Trophoblast cell (in vitro differentiated cells and primary cell): ENCODE measurements around the gene CCDC183.

Experiments
- DNase-seq, 2 donors: peaks; one replicate each; pipeline ENCODE4 v3.0.0-alpha.2; 2016
- H2AFZ ChIP-seq: 2 replicates; pipeline ENCODE4 v1.6.1; 2013; ENCODE audit warnings: low read length, moderate library complexity, mild to moderate bottlenecking; ENCODE audit not compliant: insufficient read depth, poor library complexity
- H2AK5ac ChIP-seq: 2 replicates; pipeline ENCODE4 v1.6.1; 2013; ENCODE audit warnings: mild to moderate bottlenecking, low read length
- H2BK120ac ChIP-seq: 2 replicates; pipeline ENCODE4 v1.6.1; 2013; ENCODE audit warnings: low read length, mild to moderate bottlenecking, moderate library complexity; ENCODE audit not compliant: insufficient read depth, poor library complexity
- H2BK12ac ChIP-seq: 2 replicates; pipeline ENCODE4 v1.6.1; 2013; ENCODE audit warnings: mild to moderate bottlenecking, low read length, moderate library complexity
- H2BK5ac ChIP-seq: 2 replicates; pipeline ENCODE4 v1.6.1; 2013; ENCODE audit warnings: low read length, low read depth, moderate library complexity, mild to moderate bottlenecking; ENCODE audit not compliant: poor library complexity
- H3K14ac ChIP-seq: 2 replicates; pipeline ENCODE4 v1.6.1; 2013; ENCODE audit warnings: mild to moderate bottlenecking, low read length
- H3K18ac ChIP-seq: 2 replicates; pipeline ENCODE4 v1.6.1; 2013; ENCODE audit warnings: mild to moderate bottlenecking, low read length
- H3K23ac ChIP-seq: 2 replicates; pipeline ENCODE4 v1.6.1; 2013; ENCODE audit warnings: low read length
- H3K27ac ChIP-seq: 2 replicates; pipeline ENCODE4 v1.5.1; 2013; ENCODE audit warnings: low read depth, mild to moderate bottlenecking, inconsistent platforms, low read length, moderate library complexity
- H3K27me3 ChIP-seq: 2 replicates; pipeline ENCODE4 v1.6.1; 2013; ENCODE audit warnings: inconsistent platforms, mild to moderate bottlenecking, low read length, moderate library complexity; ENCODE audit not compliant: insufficient read depth
- H3K36me3 ChIP-seq, 2 experiments: 1 replicate in 1 of 2; 2 replicates in 1 of 2; pipeline ENCODE4 v1.6.1; 2013; ENCODE audit warnings: low read length in 2 of 2, mild to moderate bottlenecking in 2 of 2, moderate library complexity in 1 of 2; ENCODE audit not compliant: insufficient read depth in 2 of 2, control insufficient read depth in 1 of 2
- H3K4ac ChIP-seq: 2 replicates; pipeline ENCODE4 v1.6.1; 2013; ENCODE audit warnings: low read depth, mild to moderate bottlenecking, low read length, moderate library complexity
- H3K4me1 ChIP-seq, 2 experiments: 1 replicate in 1 of 2; 2 replicates in 1 of 2; pipeline ENCODE4 v1.6.1; 2013; ENCODE audit warnings: low read length in 2 of 2, mild to moderate bottlenecking in 2 of 2, moderate library complexity in 1 of 2; ENCODE audit not compliant: insufficient read depth in 2 of 2, control insufficient read depth in 1 of 2
- H3K4me2 ChIP-seq: 2 replicates; pipeline ENCODE4 v1.6.1; 2013; ENCODE audit warnings: inconsistent platforms, mild to moderate bottlenecking, low read length, moderate library complexity
- H3K4me3 ChIP-seq: 2 replicates; pipeline ENCODE4 v1.5.1; 2013; ENCODE audit warnings: mild to moderate bottlenecking, low read depth, low read length, inconsistent platforms
- H3K79me1 ChIP-seq: one replicate; pipeline ENCODE4 v1.6.1; 2013; ENCODE audit warnings: low read length
- H3K79me2 ChIP-seq: 2 replicates; pipeline ENCODE4 v1.6.1; 2013; ENCODE audit warnings: low read length, mild to moderate bottlenecking; ENCODE audit not compliant: control insufficient read depth, insufficient read depth, poor library complexity
- H3K9ac ChIP-seq: 2 replicates; pipeline ENCODE4 v1.6.1; 2013; ENCODE audit warnings: mild to moderate bottlenecking, low read length
- H3K9me3 ChIP-seq: 2 replicates; pipeline ENCODE4 v1.6.1; 2013; ENCODE audit warnings: low read depth, mild to moderate bottlenecking, control low read depth, inconsistent platforms, low read length; ENCODE audit not compliant: insufficient read depth
- H4K12ac ChIP-seq: 2 replicates; pipeline ENCODE4 v1.6.1; 2013; ENCODE audit warnings: low read depth, mild to moderate bottlenecking, low read length, moderate library complexity
- H4K8ac ChIP-seq: 2 replicates; pipeline ENCODE4 v1.6.1; 2013; ENCODE audit warnings: low read depth, mild to moderate bottlenecking, low read length, moderate library complexity
- H4K91ac ChIP-seq: one replicate; pipeline ENCODE4 v1.6.1; 2013; ENCODE audit warnings: low read depth, mild to moderate bottlenecking, low read length, moderate library complexity
- WGBS: extraction: QIAGEN DNeasy Blood & Tissue Kit; methylation state at CpG from one replicate; pipeline ENCODE4 v1.1.7; 2013; ENCODE audit warnings: missing lambda C conversion rate; ENCODE audit not compliant: insufficient read length, insufficient coverage; ENCODE audit errors: extremely low coverage; 5-methylcytosine and 5-hydroxymethylcytosine counted together

The CCDC183 gene

DNA sequence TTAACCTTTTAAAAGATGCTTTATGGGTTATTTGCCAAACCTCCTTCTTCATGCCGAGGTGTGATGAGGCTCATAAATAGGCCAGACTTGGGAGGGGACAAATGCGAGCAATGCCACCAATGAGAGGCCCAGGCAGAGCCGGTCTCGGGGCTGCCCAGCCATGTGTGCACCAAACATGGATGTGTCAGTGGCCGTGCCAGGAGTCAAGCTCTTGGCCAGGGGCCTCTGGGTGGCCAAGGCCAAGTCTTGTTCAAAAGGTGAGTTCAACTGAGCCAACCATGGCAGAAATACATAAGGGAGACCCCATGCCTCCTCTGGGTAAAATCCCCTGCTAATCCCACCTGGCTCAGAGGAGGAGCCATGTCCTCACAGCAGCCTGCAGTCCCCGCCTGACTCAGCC is 20.9 kb upstream of the CCDC183 start:
- H3K14ac ChIP-seq, result no peak overlapping the region
- H3K9ac ChIP-seq, result no peak overlapping the region
- H3K4me2 ChIP-seq, result no peak overlapping the region
- no peaks in the 10 kb centered on the region for H3K79me1 ChIP-seq
- H2AFZ ChIP-seq, result no peak overlapping the region
- H2AK5ac ChIP-seq, result no peak overlapping the region
- no peak overlapping the region for H4K8ac ChIP-seq
- no peak overlapping the region for H2BK5ac ChIP-seq
- H4K91ac ChIP-seq, result no peak overlapping the region
- DNase-seq, result no peak
- no peaks in the 10 kb centered on the region for H3K4me1 ChIP-seq
- H3K27me3 ChIP-seq, result peaks cover 7% of the 10 kb centered on the region
- no peak overlapping the region for H2BK120ac ChIP-seq
- no peak overlapping the region for H3K4ac ChIP-seq
- peaks cover 8% of the 10 kb centered on the region for H3K9me3 ChIP-seq
- H2BK12ac ChIP-seq, result no peak overlapping the region
- WGBS, result no CpG with 5 or more reads among the region's 6 CpGs
- H4K12ac ChIP-seq, result no peak overlapping the region
- no peaks in the 10 kb centered on the region for H3K36me3 ChIP-seq
- no peak overlapping the region for H3K23ac ChIP-seq
- no peak overlapping the region for H3K27ac ChIP-seq
- H3K4me3 ChIP-seq, result no peak overlapping the region
- H3K18ac ChIP-seq, result no peak overlapping the region
- H3K79me2 ChIP-seq, result no peaks in the 10 kb centered on the region

DNA sequence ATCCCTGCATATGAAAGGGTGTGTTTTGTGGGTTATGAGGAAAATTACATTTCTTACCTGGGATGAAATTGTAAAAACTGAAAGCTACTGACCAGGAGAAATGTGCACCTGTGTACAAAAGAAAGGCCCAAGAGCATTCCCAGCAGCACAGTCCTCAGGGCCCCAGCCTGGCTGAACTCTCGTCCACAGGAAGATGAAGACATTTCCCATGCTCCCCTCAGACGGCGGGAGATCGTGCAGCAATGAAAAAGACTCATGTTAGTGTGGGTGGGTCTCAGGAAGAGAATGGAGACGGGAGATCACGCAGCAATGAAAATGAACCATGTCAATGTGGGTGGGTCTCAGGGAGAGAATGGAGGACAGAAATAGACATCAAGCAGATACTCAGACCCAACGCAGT is 19.2 kb upstream of the CCDC183 start:
- Histone ChIP-seq H3K23ac (no peak overlapping the region), H3K27me3 (peaks cover 7% of the 10 kb centered on the region), H3K18ac (no peak overlapping the region), H3K4ac (no peak overlapping the region), H3K79me2 (no peaks in the 10 kb centered on the region), H3K9ac (no peak overlapping the region), H3K27ac (no peak overlapping the region), H4K91ac (no peak overlapping the region), H3K36me3 (no peaks in the 10 kb centered on the region), H3K79me1 (no peaks in the 10 kb centered on the region), H3K4me2 (no peak overlapping the region), H3K9me3 (peaks cover 8% of the 10 kb centered on the region), H3K4me1 (no peaks in the 10 kb centered on the region), H4K8ac (no peak overlapping the region), H2BK120ac (no peak overlapping the region), H4K12ac (no peak overlapping the region), H2BK12ac (no peak overlapping the region), H2BK5ac (no peak overlapping the region), H2AFZ (no peak overlapping the region), H2AK5ac (no peak overlapping the region), H3K4me3 (no peak overlapping the region), H3K14ac (no peak overlapping the region)
- no CpG with 5 or more reads among the region's 7 CpGs for WGBS
- no peak for DNase-seq

DNA sequence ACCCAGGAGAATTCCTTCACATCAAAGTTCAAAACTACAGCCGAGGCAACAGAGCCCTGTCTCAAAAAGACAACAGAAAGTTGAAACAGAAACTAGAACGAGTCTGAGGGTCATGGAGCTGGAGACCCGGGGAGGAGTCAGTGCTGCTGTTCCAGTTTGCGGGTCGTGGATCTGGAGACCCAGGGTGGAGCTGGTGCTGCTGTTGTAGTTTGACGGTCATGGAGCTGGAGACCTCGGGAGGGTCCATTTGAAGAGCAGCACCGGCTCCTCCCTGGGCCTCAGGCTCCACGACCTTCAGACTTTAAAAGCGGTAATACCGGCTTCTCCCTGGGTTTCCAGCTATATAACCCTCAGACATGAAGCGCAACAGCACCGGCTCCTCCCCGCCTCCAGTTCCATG is 18.8 kb upstream of the CCDC183 start:
- Histone ChIP-seq H3K4me2 (no peak overlapping the region), H4K12ac (no peak overlapping the region), H2AK5ac (no peak overlapping the region), H3K4me3 (no peak overlapping the region), H3K4ac (no peak overlapping the region), H3K27me3 (peaks cover 7% of the 10 kb centered on the region), H2AFZ (no peak overlapping the region), H3K23ac (no peak overlapping the region), H3K9ac (no peak overlapping the region), H3K18ac (no peak overlapping the region), H3K9me3 (peaks cover 8% of the 10 kb centered on the region), H3K36me3 (no peaks in the 10 kb centered on the region), H3K14ac (no peak overlapping the region), H3K4me1 (no peaks in the 10 kb centered on the region), H2BK120ac (no peak overlapping the region), H3K79me2 (no peaks in the 10 kb centered on the region), H2BK5ac (no peak overlapping the region), H4K8ac (no peak overlapping the region), H3K27ac (no peak overlapping the region), H2BK12ac (no peak overlapping the region), H4K91ac (no peak overlapping the region), H3K79me1 (no peaks in the 10 kb centered on the region)
- DNase-seq, result no peak
- no CpG with 5 or more reads among the region's 14 CpGs for WGBS

DNA sequence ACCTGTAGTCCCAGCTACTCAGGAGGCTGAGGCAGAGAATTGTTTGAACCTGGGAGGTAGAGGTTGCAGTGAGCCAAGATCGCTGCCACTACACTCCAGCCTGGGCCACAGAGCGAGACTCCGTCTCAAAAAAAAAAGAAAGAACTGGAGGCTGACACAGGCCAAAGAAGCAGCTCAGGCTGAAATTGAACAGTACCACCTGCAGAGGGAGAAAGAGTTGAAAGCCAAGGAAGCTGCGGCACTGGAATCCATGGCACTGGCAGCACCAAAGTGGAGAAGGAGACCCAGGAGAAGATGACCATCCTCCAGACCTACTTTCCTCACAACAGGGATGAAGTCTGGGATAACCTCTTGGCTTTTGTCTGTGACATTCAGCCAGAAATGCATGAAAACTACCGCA is 16.3 kb upstream of the CCDC183 start:
- Histone ChIP-seq H3K18ac (no peak overlapping the region), H3K79me2 (no peaks in the 10 kb centered on the region), H3K4me2 (no peak overlapping the region), H3K9me3 (no peaks in the 10 kb centered on the region), H3K23ac (no peak overlapping the region), H2BK5ac (no peak overlapping the region), H3K4me3 (no peak overlapping the region), H4K8ac (no peak overlapping the region), H3K14ac (no peak overlapping the region), H3K36me3 (no peaks in the 10 kb centered on the region), H3K9ac (no peak overlapping the region), H2AK5ac (no peak overlapping the region), H4K12ac (no peak overlapping the region), H2BK120ac (no peak overlapping the region), H3K79me1 (no peaks in the 10 kb centered on the region), H2AFZ (no peak overlapping the region), H3K27ac (no peak overlapping the region), H3K27me3 (peaks cover 7% of the 10 kb centered on the region), H3K4ac (no peak overlapping the region), H2BK12ac (no peak overlapping the region), H4K91ac (no peak overlapping the region), H3K4me1 (no peaks in the 10 kb centered on the region)
- WGBS, result no CpG with 5 or more reads among the region's 5 CpGs
- DNase-seq, result no peak
